HEK293 (cell line): ENCODE measurements around the gene LRP8.

Source experiments
- CTCF ChIA-PET: fragments of 350-600 bp; formaldehyde crosslinking; extraction: SDS; loops from one replicate; lab custom pipeline; 2021; ENCODE audit warnings: antibody characterized with exemption; lab: Yijun Ruan, JAX
- POLR2A ChIA-PET: fragments of 300-600 bp; formaldehyde crosslinking; extraction: SDS; loops from one replicate; lab custom pipeline; 2020; ENCODE audit warnings: antibody characterized with exemption, inconsistent platforms; lab: Yijun Ruan, JAX
- H3K27ac ChIP-seq: fragments of 200-500 bp; sonication (Bioruptor generic); 2 replicates; pipeline ENCODE4 v1.5.1; 2014; ENCODE audit warnings: low read depth, low read length, control low read depth, inconsistent platforms; ENCODE audit errors: extremely low read depth
- H3K36me3 ChIP-seq, 2 experiments: fragments of 200-500 bp in 1 of 2; sonication (Bioruptor generic) in 1 of 2; 1 replicate in 1 of 2; 2 replicates in 1 of 2; pipeline ENCODE4 v1.5.1; 2014 to 2017; ENCODE audit warnings: inconsistent platforms in 2 of 2, low read length in 2 of 2; ENCODE audit not compliant: control insufficient read depth in 2 of 2, insufficient read depth in 1 of 2
- H3K4me1 ChIP-seq: fragments of 200-500 bp; sonication (Bioruptor generic); 2 replicates; pipeline ENCODE4 v1.5.1; 2014; ENCODE audit warnings: mild to moderate bottlenecking, low read length, inconsistent platforms; ENCODE audit not compliant: control insufficient read depth, insufficient read depth
- H3K4me3 ChIP-seq: 2 replicates; pipeline ENCODE4 v1.5.1; 2011; ENCODE audit warnings: low read depth, mild to moderate bottlenecking, control low read depth, low read length, moderate library complexity
- H3K9me3 ChIP-seq: fragments of 200-500 bp; sonication (Bioruptor generic); 2 replicates; pipeline ENCODE4 v1.5.1; 2014; ENCODE audit warnings: low read depth, low read length, inconsistent platforms; ENCODE audit not compliant: control insufficient read depth, insufficient read depth
- KLF10 ChIP-seq: fragments of 450-650 bp; IDR thresholded peaks from 2 replicates; pipeline ENCODE4 v1.5.1; 2018; ENCODE audit warnings: missing biosample characterization, mild to moderate bottlenecking, missing genetic modification characterization
- PRDM1 ChIP-seq: fragments of 450-650 bp; formaldehyde crosslinking; IDR thresholded peaks from 2 replicates; pipeline ENCODE4; 2016; ENCODE audit warnings: missing biosample characterization, missing genetic modification characterization
- SCRT1 ChIP-seq: fragments of 450-650 bp; formaldehyde crosslinking; IDR thresholded peaks from 2 replicates; pipeline ENCODE4 v1.5.1; 2016; ENCODE audit warnings: missing biosample characterization, missing genetic modification characterization, borderline replicate concordance
- ZNF10 ChIP-seq: fragments of 450-650 bp; formaldehyde crosslinking; IDR thresholded peaks from 2 replicates; pipeline ENCODE4 v1.5.1; 2017; ENCODE audit warnings: missing biosample characterization, missing genetic modification characterization
- ZNF18 ChIP-seq: fragments of 450-650 bp; formaldehyde crosslinking; IDR thresholded peaks from 2 replicates; pipeline ENCODE4 v1.5.1; 2016; ENCODE audit warnings: missing biosample characterization, missing genetic modification characterization
- ZNF2 ChIP-seq: fragments of 450-650 bp; formaldehyde crosslinking; IDR thresholded peaks from 2 replicates; pipeline ENCODE4 v1.5.1; 2016; ENCODE audit warnings: missing biosample characterization, missing genetic modification characterization
- ZNF280C ChIP-seq: fragments of 450-650 bp; formaldehyde crosslinking; IDR thresholded peaks from 2 replicates; pipeline ENCODE4 v1.5.1; 2016; ENCODE audit warnings: missing biosample characterization, missing genetic modification characterization
- ZNF311 ChIP-seq: fragments of 450-650 bp; formaldehyde crosslinking; IDR thresholded peaks from 2 replicates; pipeline ENCODE4 v1.5.1; 2017; ENCODE audit warnings: missing biosample characterization, missing genetic modification characterization, borderline replicate concordance
- ZNF354C ChIP-seq: fragments of 450-650 bp; formaldehyde crosslinking; IDR thresholded peaks from 2 replicates; pipeline ENCODE4 v1.5.1; 2016; ENCODE audit warnings: missing biosample characterization, missing genetic modification characterization, low read depth, borderline replicate concordance
- ZNF48 ChIP-seq: fragments of 450-650 bp; formaldehyde crosslinking; IDR thresholded peaks from 2 replicates; pipeline ENCODE4 v1.5.1; 2016; ENCODE audit warnings: missing biosample characterization, missing genetic modification characterization
- ZNF518A ChIP-seq: fragments of 450-650 bp; formaldehyde crosslinking; conservative IDR thresholded peaks from 2 replicates; pipeline ENCODE4 v1.5.1; 2016; ENCODE audit warnings: low read depth, missing biosample characterization, missing genetic modification characterization
- ZNF670 ChIP-seq: fragments of 450-650 bp; formaldehyde crosslinking; IDR thresholded peaks from 2 replicates; pipeline ENCODE4 v1.5.1; 2016; ENCODE audit warnings: missing biosample characterization, missing genetic modification characterization, low read depth
- ZNF704 ChIP-seq: fragments of 450-650 bp; formaldehyde crosslinking; IDR thresholded peaks from 2 replicates; pipeline ENCODE4 v1.5.1; 2016; ENCODE audit warnings: missing biosample characterization, missing genetic modification characterization
- ZNF76 ChIP-seq: fragments of 450-650 bp; formaldehyde crosslinking; IDR thresholded peaks from 2 replicates; pipeline ENCODE4; 2016; ENCODE audit warnings: low read depth, missing biosample characterization, missing genetic modification characterization, borderline replicate concordance
- ZNF792 ChIP-seq: fragments of 450-650 bp; formaldehyde crosslinking; IDR thresholded peaks from 2 replicates; pipeline ENCODE4 v1.5.1; 2016; ENCODE audit warnings: missing biosample characterization, missing genetic modification characterization
- ZXDB ChIP-seq: fragments of 450-650 bp; formaldehyde crosslinking; IDR thresholded peaks from 2 replicates; pipeline ENCODE4 v1.5.1; 2016; ENCODE audit warnings: missing biosample characterization, missing genetic modification characterization
- TF ChIP-seq, protein P1 (sequence below): fragments of 450-650 bp; formaldehyde crosslinking; IDR thresholded peaks from 2 replicates; pipeline ENCODE4 v1.5.1; 2017; ENCODE audit warnings: missing biosample characterization, missing genetic modification characterization

Gene LRP8

DNA sequence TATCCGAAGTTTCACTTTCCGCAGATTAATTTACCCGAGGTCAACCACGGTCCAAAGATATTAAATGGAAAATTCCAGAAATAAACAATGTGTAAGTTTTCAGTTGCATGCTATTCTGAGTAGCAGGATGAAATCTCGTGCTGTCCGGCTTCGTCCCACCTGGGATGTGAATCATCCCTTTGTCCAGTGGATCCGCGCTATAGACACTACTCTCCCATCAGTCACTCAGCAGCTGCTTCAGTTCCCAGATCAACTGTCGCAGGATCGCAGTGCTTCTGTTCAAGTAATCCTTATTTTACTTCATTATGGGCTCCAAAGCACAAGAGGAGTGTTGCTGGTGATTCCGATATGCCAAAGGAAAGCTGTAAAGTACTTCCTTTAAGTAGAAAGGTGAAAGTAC is 8.3 kb upstream of the LRP8 start:
- Histone ChIP-seq H3K9me3 (no peaks in the 10 kb centered on the region), H3K27ac (no peak overlapping the region), H3K4me3 (no peak overlapping the region), H3K36me3 (no peaks in the 10 kb centered on the region), H3K4me1 (no peaks in the 10 kb centered on the region)
- ChIA-PET POLR2A (no interaction called here), CTCF (interaction anchor here (0.9 to 1.1 kb wide), 2 partner anchors 10 to 57 kb away, joined by 3 to 4 read pairs; no protein-coding TSS in a partner anchor)
- no peak for TF ChIP-seq KLF10 (tag by site-specific recombination)
- no peak for TF ChIP-seq PRDM1 (tag by site-specific recombination)
- TF ChIP-seq ZNF670 (tag by site-specific recombination), result no peak
- TF ChIP-seq ZNF48, result no peak
- no peak for TF ChIP-seq ZXDB (tag by site-specific recombination)
- TF ChIP-seq ZNF76, result no peak
- no peak for TF ChIP-seq ZNF280C
- no peak for TF ChIP-seq ZNF792 (tag by site-specific recombination)
- TF ChIP-seq ZNF518A (tag by site-specific recombination), result no peak
- TF ChIP-seq ZNF18, result no peak
- no peak for TF ChIP-seq ZNF2 (tag by site-specific recombination)
- no peak for TF ChIP-seq ZNF704 (tag by site-specific recombination)
- TF ChIP-seq, protein P1, sequence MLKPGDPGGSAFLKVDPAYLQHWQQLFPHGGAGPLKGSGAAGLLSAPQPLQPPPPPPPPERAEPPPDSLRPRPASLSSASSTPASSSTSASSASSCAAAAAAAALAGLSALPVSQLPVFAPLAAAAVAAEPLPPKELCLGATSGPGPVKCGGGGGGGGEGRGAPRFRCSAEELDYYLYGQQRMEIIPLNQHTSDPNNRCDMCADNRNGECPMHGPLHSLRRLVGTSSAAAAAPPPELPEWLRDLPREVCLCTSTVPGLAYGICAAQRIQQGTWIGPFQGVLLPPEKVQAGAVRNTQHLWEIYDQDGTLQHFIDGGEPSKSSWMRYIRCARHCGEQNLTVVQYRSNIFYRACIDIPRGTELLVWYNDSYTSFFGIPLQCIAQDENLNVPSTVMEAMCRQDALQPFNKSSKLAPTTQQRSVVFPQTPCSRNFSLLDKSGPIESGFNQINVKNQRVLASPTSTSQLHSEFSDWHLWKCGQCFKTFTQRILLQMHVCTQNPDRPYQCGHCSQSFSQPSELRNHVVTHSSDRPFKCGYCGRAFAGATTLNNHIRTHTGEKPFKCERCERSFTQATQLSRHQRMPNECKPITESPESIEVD (tag by site-specific recombination), result no peak
- no peak for TF ChIP-seq ZNF311 (tag by site-specific recombination)
- TF ChIP-seq SCRT1 (tag by site-specific recombination), result no peak
- no peak for TF ChIP-seq ZNF10 (tag by site-specific recombination)
- TF ChIP-seq ZNF354C, result no peak
